Right lobe of liver (tissue), 6 donors: ENCODE measurements around the gene CDC7. TPM values are rescaled to one million over a fixed set of nuclear protein-coding genes. Genes with fewer than 3 reads are reported as not detected.

Experiments used
- ATAC-seq, 4 donors: fragments of 200-7000 bp; cut with Tn5 transposase; one replicate each; pipeline ENCODE4 v1.9.1; 2020; ENCODE audit warnings: mild to moderate bottlenecking in 4 of 4, moderate library complexity in 4 of 4
- DNase-seq, 3 donors: peaks; one replicate each; pipeline ENCODE4 v3.0.0-alpha.2; 2020
- H3K27ac ChIP-seq, 3 donors: fragments of 200-600 bp; one replicate each; pipeline ENCODE4 v1.8.0; 2022
- H3K27me3 ChIP-seq, 2 donors: fragments of 200-600 bp; one replicate each; pipeline ENCODE4 v1.8.0; 2022
- H3K36me3 ChIP-seq, 4 donors: fragments of 200-600 bp; sonication (generic) in 1 of 4; one replicate each; pipeline versions ENCODE4 v1.5.1 to v1.8.0; 2017 to 2022; ENCODE audit warnings: control low read depth in 1 of 4
- H3K4me1 ChIP-seq, 4 donors: fragments of 200-600 bp; sonication (generic) in 1 of 4; one replicate each; pipeline versions ENCODE4 v1.5.1 to v1.8.0; 2017 to 2022; ENCODE audit warnings: control low read depth in 1 of 4
- H3K4me3 ChIP-seq, 3 donors: fragments of 200-600 bp; one replicate each; pipeline ENCODE4 v1.8.0; 2022
- H3K9me3 ChIP-seq, 4 donors: fragments of 200-600 bp; sonication (generic) in 1 of 4; one replicate each; pipeline versions ENCODE4 v1.5.1 to v1.8.0; 2017 to 2022; ENCODE audit warnings: control low read depth in 1 of 4
- POLR2A ChIP-seq: fragments of 450-650 bp; IDR thresholded peaks from one replicate; pipeline ENCODE4 v1.6.1; 2017; ENCODE audit warnings: antibody characterized with exemption, mild to moderate bottlenecking
- WGBS: methylation state at CpG from one replicate; pipeline ENCODE4 v1.1.6; 2018; ENCODE audit warnings: low coverage, low lambda C conversion rate; ENCODE audit not compliant: insufficient coverage; ENCODE audit errors: missing lambda C conversion rate; 5-methylcytosine and 5-hydroxymethylcytosine counted together
- intact Hi-C, 2 donors: fragments of 100-400 bp; cut with DNase I; formaldehyde crosslinking; loops; one replicate each; pipeline versions ENCODE4 v1.11.2 to v1.14.1; 2022
- total RNA-seq, 6 experiments: library from RNA; depleted of rRNA in 2 of 6; stranded (reverse); fragments of >200 nt in 2 of 6; fragmentation: NEBNext Ultra II Directional in 3 of 6; extraction: Animal tissue kit (Norgen Biotek cat#: 25700) in 3 of 6; gene quantifications; one replicate each; pipeline versions ENCODE4 v1.1.0 to v1.2.4, GENCODE V29; 2016 to 2023
- TF ChIP-seq, protein P1 (sequence below), 4 donors: fragments of 200-600 bp in 3 of 4; fragments of 450-650 bp in 1 of 4; IDR thresholded peaks; one replicate each; pipeline versions ENCODE4 v1.5.1 to v1.8.0; 2016 to 2022; ENCODE audit warnings: antibody characterized with exemption in 4 of 4, mild to moderate bottlenecking in 2 of 4
- donor health status: DM: no; HTN: yes; CAD: no.
- donor health status: DM: no; HTN: no; CAD: no.
- donor health status: DM: no; HTN: no; CAD: no.
- donor health status: DM: no; HTN: yes; CAD: no.
- donor health status: DM: no; HTN: yes; CAD: no.

CDC7 gene
- total RNA-seq, 6 experiments from 2014 or later, result 0.24 to 2.2 (median 0.92) TPM

DNA sequence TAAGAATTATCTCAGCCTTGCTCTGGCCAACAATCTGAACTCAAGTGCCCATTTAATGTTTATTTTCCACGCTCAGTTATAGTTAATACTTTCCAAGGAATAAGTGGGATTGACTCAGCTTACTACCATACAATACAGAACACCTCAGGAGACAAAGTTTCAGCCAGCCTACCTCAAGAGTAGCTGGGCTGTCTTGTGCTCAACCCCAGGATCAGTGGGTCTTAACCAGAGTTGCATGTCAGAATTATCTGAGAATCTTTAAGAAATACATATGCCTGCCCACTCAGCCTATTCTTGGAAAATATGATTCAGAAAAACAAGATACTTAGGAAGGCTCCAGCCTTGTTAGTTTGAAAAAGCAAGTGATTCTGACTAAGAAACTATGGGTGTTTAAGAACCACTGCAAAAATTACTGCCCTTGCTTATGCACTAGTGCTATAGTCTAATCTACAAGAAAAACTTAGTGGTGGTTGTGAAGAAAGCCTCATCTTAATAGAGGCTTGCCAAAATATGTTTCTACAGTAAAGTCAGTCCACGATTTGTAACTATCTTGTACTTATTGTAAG, 20.4 kb downstream of the CDC7 start:
- no peak for ATAC-seq
- no peak overlapping the region for H3K4me3 ChIP-seq
- 53% methylated on average over 2 of the region's 2 CpGs for WGBS
- H3K36me3 ChIP-seq, result no peaks in the 10 kb centered on the region
- no peak overlapping the region for H3K27ac ChIP-seq
- intact Hi-C loops, result no loop called here
- H3K27me3 ChIP-seq, result no peaks in the 10 kb centered on the region
- no peak for TF ChIP-seq POLR2A
- TF ChIP-seq, protein P1, sequence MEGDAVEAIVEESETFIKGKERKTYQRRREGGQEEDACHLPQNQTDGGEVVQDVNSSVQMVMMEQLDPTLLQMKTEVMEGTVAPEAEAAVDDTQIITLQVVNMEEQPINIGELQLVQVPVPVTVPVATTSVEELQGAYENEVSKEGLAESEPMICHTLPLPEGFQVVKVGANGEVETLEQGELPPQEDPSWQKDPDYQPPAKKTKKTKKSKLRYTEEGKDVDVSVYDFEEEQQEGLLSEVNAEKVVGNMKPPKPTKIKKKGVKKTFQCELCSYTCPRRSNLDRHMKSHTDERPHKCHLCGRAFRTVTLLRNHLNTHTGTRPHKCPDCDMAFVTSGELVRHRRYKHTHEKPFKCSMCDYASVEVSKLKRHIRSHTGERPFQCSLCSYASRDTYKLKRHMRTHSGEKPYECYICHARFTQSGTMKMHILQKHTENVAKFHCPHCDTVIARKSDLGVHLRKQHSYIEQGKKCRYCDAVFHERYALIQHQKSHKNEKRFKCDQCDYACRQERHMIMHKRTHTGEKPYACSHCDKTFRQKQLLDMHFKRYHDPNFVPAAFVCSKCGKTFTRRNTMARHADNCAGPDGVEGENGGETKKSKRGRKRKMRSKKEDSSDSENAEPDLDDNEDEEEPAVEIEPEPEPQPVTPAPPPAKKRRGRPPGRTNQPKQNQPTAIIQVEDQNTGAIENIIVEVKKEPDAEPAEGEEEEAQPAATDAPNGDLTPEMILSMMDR (IDR thresholded peaks at IDR 0.05), result no peak
- no peaks in the 10 kb centered on the region for H3K9me3 ChIP-seq
- no peaks in the 10 kb centered on the region for H3K4me1 ChIP-seq
- DNase-seq, result no peak

DNA sequence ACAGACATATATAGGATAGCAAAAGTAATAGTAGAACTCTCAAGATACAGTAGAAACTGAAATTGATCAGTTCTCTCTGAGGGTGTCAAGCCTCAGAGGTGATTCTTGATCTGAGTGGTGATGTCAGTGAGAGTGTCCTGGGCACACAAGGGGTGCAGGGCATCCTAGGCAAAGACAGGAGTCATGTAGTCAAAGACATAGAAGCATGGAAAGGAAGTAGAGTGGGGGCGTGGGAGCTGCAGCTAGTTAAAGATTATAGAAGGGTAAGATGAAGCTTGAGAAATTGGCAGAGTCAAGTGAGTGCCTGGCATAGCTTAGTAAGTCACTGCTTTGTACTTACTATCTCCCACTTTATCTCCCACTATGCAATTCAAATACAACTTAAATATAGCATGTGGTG, 22.8 kb downstream of the CDC7 start:
- Histone ChIP-seq H3K36me3 (no peaks in the 10 kb centered on the region), H3K27ac (no peak overlapping the region), H3K9me3 (no peaks in the 10 kb centered on the region), H3K4me3 (no peak overlapping the region), H3K4me1 (no peaks in the 10 kb centered on the region), H3K27me3 (no peaks in the 10 kb centered on the region)
- WGBS, result 83% methylated on average over 1 of the region's 1 CpG
- TF ChIP-seq, protein P1 (IDR thresholded peaks at IDR 0.05), result no peak
- TF ChIP-seq POLR2A, result no peak
- intact Hi-C loops, result no loop called here
- ATAC-seq, result no peak
- no peak for DNase-seq

- intact Hi-C loops, result no loop called here
- 54% methylated on average over 5 of the region's 5 CpGs for WGBS
- Histone ChIP-seq H3K27me3 (no peaks in the 10 kb centered on the region), H3K9me3 (no peaks in the 10 kb centered on the region), H3K4me3 (no peak overlapping the region), H3K36me3 (no peaks in the 10 kb centered on the region), H3K4me1 (no peaks in the 10 kb centered on the region), H3K27ac (no peak overlapping the region)
- DNase-seq, result no peak
- TF ChIP-seq POLR2A, result no peak
- TF ChIP-seq, protein P1 (IDR thresholded peaks at IDR 0.05), result no peak
- no peak for ATAC-seq
Measured at GRCh38 chr1:91526496-91526895, 25.8 kb downstream of the CDC7 start.

DNA sequence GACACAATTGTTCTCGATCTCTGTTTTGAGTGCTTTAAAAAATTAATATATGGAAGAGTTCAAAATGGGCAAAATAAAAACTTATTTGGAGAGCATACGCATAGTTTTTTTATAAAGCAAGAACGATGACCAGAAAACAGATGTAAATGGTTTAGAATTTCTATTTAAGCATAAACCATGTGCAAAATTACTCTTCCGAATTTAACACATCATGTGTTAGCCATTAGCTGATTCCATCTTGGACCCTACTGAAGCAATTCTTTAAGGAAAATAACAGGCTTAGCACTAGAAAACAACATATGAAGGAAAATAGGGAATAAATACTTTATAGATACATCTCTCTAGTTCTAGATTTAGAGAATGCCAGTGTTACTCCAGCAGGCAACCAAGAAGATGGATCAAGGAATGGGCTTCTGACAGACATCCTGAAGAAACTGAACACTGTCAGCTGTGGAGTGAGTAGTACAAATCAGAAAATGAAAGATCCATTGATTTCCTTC, 26.7 kb downstream of the CDC7 start:
- no peaks in the 10 kb centered on the region for H3K36me3 ChIP-seq
- WGBS, result 85% methylated on average over 4 of the region's 4 CpGs
- TF ChIP-seq POLR2A, result no peak
- TF ChIP-seq, protein P1 (IDR thresholded peaks at IDR 0.05), result no peak
- H3K4me1 ChIP-seq, result no peaks in the 10 kb centered on the region
- H3K27me3 ChIP-seq, result no peaks in the 10 kb centered on the region
- intact Hi-C loops, result no loop called here
- no peak for ATAC-seq
- no peak overlapping the region for H3K27ac ChIP-seq
- DNase-seq, result no peak
- no peaks in the 10 kb centered on the region for H3K9me3 ChIP-seq
- no peak overlapping the region for H3K4me3 ChIP-seq
